ENCODE results near the gene LIN7A.
"Not testable (repeated sequence)": the region's sequence is repeated elsewhere in the genome, so short reads cannot be mapped to it uniquely, and the experiment has no call there.

Gene LIN7A

GRCh38 chr12:80807640-80808288 lies 130.0 kb downstream of the LIN7A start:
- no peak for DNase-seq (ENCODE audit: low read depth)

- no peak for DNase-seq (ENCODE audit: low read depth)
Measured at GRCh38 chr12:80805106-80805505, 132.6 kb downstream of the LIN7A start.

GRCh38 chr12:80802652-80803400 lies 134.9 kb downstream of the LIN7A start:
- DNase-seq (ENCODE audit: low read depth), result no peak

GRCh38 chr12:80798281-80798680 lies 139.5 kb downstream of the LIN7A start:
- DNase-seq (ENCODE audit: low read depth), result no peak

GRCh38 chr12:80794551-80794950 lies 143.2 kb downstream of the LIN7A start:
- DNase-seq (ENCODE audit: low read depth), result no peak

- DNase-seq (ENCODE audit: low read depth), result no peak
Measured at GRCh38 chr12:80792861-80793260, 144.9 kb downstream of the LIN7A start.

- no peak for DNase-seq (ENCODE audit: low read depth)
Measured at GRCh38 chr12:80791863-80792262, 145.9 kb downstream of the LIN7A start.

GRCh38 chr12:80788407-80788806 lies 149.3 kb downstream of the LIN7A start:
- DNase-seq (ENCODE audit: low read depth), result not testable (repeated sequence)

GRCh38 chr12:80782963-80783470 lies 154.7 kb downstream of the LIN7A start:
- not testable (repeated sequence) for DNase-seq (ENCODE audit: low read depth)

GRCh38 chr12:80781313-80781712 lies 156.4 kb downstream of the LIN7A start:
- no peak for DNase-seq (ENCODE audit: low read depth)

GRCh38 chr12:80780746-80781145 lies 157.0 kb downstream of the LIN7A start:
- DNase-seq (ENCODE audit: low read depth), result no peak

GRCh38 chr12:80778005-80778541 lies 159.7 kb downstream of the LIN7A start:
- DNase-seq (ENCODE audit: low read depth), result peak; percentile 90

- DNase-seq (ENCODE audit: low read depth), result no peak
Measured at GRCh38 chr12:80777587-80777986, 160.1 kb downstream of the LIN7A start.

- no peak for DNase-seq (ENCODE audit: low read depth)
Measured at GRCh38 chr12:80776706-80777105, 161.0 kb downstream of the LIN7A start.

GRCh38 chr12:80770958-80771357 lies 166.8 kb downstream of the LIN7A start:
- no peak for DNase-seq (ENCODE audit: low read depth)

GRCh38 chr12:80769553-80770140 lies 168.1 kb downstream of the LIN7A start:
- no peak for DNase-seq (ENCODE audit: low read depth)

GRCh38 chr12:80766897-80767296 lies 170.8 kb downstream of the LIN7A start:
- no peak for DNase-seq (ENCODE audit: low read depth)

- DNase-seq (ENCODE audit: low read depth), result no peak
Measured at GRCh38 chr12:80766210-80766609, 171.5 kb downstream of the LIN7A start.

- DNase-seq (ENCODE audit: low read depth), result no peak
Measured at GRCh38 chr12:80763874-80764273, 173.9 kb downstream of the LIN7A start.

GRCh38 chr12:80761838-80762237 lies 175.9 kb downstream of the LIN7A start:
- DNase-seq (ENCODE audit: low read depth), result no peak

GRCh38 chr12:80756875-80757274 lies 180.9 kb downstream of the LIN7A start:
- no peak for DNase-seq (ENCODE audit: low read depth)

GRCh38 chr12:80754274-80754673 lies 183.5 kb downstream of the LIN7A start:
- DNase-seq (ENCODE audit: low read depth), result no peak

GRCh38 chr12:80752464-80752863 lies 185.3 kb downstream of the LIN7A start:
- no peak for DNase-seq (ENCODE audit: low read depth)

All from GM04503 (cell line).